CD4-positive, alpha-beta T cell treated with Interleukin-12 subunit alpha and Interleukin-12 subunit beta, for 1 hour (primary cell): ENCODE results near the gene PTK7.
"Not testable (repeated sequence)": the region's sequence is repeated elsewhere in the genome, so short reads cannot be mapped to it uniquely, and the experiment has no call there.

Experiments
- DNase-seq: peaks from one replicate; pipeline ENCODE4 v3.0.0-alpha.2; 2020

The PTK7 gene

DNA sequence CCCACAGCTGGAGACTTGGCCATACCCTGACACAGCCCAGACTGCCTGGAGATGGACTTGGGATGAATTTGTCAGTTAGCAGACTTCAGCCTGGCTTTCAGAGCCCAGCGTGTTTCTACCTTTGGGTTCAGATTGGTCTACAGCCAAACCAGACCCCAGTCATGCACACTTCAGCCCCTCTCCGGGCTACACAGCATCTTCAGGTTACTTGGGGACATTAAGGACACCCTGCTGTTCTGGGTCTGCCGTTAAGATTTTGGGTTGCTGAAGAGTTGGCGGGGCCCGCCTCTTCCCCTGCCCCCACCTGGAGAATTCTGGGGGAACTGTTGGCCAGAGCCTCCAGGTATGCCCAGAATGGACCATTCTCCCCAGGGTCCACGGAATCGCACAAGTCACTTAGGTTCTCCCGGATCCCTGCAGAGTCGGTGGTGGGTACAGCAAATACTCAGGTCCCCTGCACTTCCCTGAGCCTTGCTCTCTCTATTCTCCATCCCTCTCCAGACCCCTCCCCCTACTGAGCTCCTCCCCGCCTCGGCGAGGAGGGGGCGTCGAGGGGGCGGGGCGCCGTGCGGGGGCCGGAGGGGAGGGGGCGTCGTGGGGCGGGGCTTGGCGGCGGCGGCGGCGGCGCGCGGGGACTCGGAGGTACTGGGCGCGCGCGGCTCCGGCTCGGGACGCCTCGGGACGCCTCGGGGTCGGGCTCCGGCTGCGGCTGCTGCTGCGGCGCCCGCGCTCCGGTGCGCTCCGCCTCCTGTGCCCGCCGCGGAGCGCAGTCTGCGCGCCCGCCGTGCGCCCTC lies at the start of gene PTK7:
TSS of gene PTK7 (plus strand) at position 645 of the 794 bp plus-strand sequence. CDS start 175 bp downstream, outside the sequence.
- peak; percentile 15 for DNase-seq

DNA sequence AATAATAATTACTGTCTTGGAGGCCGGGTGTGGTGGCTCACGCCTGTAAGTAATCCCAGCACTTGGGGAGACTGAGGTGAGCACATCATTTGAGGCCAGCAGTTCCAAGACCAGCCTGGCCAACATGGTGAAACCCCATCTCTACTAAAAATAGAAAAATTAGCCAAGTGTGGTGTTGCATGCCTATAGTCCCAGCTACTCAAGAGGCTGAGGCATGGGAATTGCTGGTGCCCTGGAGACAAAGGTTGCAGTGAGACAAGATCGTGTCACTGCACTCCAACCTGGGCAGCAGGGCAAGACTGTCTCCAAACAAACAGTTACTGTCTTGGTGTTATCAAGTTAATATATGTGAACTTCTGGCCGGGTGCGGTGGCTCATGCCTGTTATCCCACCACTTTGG lies 49.7 kb upstream of the PTK7 start:
- DNase-seq: no peak

DNA sequence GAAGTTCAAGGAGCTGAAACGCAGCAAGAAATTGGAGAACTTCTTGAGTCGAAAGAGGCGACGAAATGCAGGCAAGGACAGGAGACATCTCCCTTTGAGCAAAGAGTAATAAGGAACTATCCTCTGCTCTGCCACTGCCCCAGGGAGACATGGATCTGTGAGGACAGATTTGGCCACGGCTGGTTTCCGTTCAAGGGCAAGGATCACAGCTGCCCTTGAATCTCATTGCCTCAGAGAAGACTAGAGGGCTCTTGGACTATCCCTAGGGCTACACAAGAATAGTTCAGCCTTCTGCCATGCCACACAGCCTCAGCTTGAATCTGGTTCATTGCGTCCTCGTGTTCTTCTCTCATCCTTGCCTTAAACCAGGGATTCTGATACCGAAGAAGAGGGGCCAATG lies 47.0 kb upstream of the PTK7 start:
- DNase-seq: no peak

DNA sequence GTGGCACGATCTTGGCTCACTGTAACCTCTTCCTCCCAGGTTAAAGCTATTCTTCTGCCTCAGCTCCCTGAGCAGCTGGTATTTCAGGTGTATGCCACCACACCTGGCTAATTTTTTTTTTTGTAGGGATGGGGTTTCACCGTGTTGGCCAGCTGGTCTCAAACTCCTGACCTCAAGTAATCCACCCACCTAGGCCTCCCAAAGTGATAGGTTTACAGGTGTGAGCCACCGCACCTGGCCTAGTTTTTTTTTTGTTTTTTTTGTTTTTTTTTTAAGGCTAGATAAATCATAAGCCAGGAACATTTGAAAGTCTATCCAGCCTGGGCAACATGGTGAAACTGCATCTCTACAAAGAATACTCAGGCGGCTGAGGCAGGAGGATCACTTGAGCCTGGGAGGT lies 43.8 kb upstream of the PTK7 start:
- no peak for DNase-seq

DNA sequence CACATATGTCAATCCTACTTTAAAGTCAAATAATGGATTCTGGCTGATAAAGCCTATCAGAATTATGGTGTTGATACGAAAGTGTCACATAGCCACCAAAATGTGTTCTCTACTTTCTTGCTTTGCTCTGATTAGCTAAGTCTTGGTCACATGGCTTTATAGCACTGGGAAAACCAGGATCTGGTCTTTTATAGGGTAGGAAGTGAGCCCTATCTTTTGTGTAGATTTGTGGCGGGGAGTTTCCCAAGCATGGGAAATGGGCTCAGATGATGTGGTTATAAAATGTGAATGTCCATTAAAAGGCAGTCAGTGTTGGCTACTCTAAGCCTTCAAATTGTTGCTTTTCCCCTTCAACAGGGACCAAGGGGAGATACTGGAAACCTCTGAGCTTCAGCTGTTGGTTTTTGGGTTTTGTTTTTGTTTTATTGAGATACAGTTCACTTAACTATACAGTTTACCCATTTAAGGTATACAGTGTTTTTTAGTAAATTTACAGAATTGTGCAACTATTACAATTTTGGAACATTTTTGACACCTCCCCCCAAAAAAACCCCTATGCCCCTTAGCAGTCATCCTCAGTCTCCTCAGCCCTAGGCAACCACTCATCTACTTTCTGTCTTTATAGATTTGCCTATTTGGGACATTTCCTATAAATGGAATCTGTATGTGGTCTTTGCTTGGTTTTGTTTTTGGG lies 42.5 kb upstream of the PTK7 start:
- DNase-seq: no peak

DNA sequence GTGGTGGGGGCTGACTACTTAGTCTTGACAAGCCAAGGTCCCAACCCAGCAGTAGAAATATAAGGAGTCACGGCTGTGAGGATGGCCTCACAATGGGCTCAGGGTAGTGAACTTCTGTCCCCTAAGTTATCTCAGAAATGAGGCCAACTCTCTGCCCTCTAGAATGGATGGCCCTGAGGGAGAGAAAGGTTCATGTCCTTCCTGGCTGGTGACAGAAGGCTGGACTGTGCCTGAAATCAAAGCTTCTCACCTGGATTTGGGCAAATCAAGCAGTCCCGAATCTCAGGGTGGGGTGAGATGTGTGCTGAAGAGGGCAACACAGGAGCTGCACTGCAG lies 42.0 kb upstream of the PTK7 start:
- no peak for DNase-seq

DNA sequence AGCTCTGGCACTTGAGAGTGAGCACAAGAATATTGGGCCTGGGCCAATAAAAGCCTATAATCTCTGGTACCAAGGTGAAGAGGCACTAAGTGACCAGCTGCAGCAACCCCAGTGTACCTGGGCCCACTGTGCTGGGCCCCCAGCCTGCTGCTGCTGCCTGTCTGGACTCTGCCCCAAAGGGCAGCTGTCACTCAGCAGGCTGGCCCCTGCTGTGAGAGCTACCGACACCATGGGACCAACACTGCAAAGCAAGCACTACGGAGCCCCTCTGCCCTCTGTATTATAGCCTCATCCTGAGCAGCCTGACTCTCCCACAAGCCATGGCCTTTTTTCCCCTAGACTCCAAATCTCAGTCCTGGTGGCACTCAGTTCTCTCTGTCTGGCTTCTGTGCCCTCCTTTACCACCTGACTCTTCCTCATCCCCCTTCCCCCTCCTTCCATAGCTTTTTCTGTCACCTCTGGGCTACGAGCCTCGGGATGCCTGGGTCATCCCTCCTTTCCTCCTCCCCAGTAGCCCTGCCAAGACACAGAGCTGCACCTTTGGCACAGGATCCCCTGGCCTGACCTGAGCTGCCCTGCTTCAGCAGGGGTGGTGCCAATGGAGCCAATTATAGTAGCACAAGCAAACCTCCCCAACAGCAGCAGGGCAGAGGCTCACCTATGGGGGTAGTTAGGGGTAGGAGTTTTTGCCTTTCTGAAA lies 40.5 kb upstream of the PTK7 start:
- no peak for DNase-seq

DNA sequence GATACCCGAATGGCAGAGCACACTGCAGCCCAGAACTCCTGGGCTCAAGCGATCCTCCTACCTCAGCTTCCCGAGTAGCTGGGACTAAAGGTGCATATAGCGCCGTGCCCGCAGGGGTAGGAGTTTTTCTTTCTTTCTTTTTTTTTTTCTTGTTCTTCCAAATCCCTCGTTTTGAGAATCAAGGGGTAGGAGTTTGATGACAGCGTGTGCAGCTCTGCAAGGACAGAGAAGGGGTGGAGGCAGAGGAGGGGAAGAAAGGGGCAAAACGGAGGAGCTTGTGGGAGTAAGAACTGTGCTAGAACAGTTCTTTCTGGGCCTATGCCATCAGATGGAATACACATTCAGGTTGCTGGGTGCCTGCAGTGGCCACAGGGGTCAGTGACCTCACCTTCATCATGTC lies 39.4 kb upstream of the PTK7 start:
- no peak for DNase-seq

DNA sequence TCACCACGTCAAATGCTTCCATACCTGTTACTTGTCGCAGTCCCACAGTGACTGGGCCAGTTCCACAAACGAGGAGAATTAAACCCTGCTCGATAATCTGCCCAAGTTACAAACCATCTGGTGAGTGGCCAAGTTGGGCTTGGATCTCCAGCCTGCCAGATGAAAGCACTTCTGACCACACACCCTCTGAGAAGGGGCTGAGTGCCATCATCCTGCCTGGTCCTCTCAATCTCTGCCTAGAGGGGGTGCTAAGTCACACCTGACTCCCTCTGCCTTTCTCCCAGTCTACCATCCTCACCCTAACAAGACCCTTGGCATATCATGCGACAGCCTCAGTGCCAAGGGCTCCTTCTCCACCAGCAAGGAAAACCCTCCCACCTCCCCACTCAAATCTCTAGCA lies 38.9 kb upstream of the PTK7 start:
- no peak for DNase-seq

DNA sequence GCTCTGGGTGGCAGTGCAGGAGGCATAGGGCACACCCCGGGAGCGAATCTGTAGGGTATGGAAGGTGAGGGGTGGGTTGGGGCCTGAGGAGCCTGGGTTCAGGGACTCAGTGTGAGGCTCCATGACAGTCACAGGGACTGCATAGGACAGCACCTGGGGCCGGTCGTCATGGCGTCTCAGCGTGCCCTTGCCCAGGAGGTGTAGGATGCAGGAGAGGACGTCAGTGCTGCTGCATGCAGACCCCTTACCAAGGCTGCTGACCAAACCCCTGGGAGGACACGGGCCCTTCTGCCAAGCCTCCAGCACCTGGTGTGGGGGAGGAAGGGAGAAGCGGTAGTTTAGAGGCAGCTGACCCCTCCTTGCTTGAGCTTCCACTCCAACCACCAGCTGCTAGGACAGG lies 38.4 kb upstream of the PTK7 start:
- no peak for DNase-seq

DNA sequence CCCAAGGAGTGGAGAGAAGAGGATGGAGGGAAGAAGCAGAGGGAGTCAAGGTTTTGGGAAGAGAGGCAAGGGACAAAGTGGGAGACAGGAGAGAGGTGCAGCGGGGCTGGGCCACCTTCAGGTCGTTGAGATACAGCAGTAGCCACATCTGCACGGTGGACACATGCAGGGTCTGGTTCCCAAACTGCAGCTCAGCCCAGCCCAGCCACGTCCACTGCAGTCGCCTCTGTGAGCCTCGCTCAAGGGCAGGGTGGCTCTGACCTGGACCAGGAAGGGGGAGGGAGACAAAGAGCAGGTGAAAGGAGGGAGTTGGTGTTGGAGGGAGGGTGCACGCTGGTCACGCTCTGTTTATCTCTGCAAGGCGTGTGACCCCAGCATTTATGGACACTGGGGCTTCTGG lies 37.4 kb upstream of the PTK7 start:
- DNase-seq: no peak

DNA sequence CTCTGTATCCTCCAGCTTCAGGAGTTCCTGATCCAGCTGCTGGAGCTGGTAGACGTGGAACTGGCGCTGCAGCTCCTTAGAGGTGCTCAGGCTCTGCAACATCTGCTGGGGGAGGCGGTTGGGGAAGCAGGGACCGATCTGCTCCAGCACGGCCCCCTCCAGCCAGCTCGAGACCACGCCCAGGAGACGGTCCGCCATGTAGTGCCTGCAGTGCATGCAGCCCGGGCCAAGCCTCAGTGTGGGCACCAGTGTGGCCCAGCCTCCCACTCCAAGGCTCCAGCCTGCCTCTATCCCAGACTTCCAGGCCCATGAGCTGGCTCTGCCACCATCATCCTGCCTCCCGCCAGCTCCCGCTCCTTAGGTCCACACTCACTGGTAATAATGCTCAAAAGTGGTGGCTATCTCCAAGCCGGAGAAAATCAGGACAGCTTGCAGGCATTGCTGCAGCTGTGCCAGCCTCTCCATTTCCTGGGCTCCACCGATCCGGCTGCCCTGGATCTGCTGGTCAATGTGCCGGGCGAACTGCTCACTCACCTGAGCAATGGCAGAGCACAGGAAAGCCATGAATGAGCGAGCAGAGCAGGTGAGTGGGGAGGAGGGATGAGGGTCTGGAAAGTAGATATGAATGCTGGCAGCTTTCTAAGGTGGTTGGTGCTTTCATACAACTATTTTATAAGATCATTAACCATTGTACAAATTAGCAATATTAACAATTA lies 35.4 kb upstream of the PTK7 start:
- DNase-seq: no peak

DNA sequence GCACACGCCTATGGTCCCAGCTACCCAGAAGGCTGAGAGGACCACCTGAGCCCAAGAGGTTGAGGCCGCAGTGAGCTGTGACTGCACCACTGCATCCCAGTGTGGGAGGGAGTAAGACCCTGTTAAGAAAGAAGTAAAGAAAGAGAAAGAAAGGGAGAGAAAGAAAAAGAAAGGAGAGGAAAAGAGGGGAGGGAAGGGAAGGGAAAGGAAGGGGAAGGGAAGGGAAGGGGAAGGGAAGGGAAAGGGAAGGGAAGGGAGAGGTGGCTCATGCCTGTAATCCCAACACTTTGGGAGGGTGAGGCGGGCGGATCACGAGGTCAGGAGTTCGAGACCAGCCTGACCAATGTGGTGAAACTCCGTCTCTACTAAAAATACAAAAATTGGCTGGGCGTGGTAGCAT lies 34.6 kb upstream of the PTK7 start:
- DNase-seq: not testable (repeated sequence)

DNA sequence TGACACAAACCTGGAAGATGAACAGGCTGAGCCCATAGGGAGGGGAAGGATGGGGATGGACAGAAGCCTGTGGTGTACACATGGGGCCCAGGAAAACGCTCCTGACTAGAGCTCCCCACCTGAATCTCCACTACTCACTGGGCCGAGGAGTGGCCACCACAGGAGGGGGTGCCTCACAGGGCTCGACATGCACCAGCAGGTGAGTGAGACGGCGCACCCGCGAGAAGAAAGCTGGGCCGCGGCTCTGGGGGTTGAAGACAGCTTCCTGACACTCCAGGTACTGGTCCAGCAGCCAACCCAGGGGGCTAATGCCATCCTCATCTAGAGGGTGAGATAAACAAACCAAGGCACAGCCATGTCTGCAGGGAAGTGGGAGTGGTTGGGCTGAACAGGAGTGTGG lies 32.8 kb upstream of the PTK7 start:
- DNase-seq: no peak

DNA sequence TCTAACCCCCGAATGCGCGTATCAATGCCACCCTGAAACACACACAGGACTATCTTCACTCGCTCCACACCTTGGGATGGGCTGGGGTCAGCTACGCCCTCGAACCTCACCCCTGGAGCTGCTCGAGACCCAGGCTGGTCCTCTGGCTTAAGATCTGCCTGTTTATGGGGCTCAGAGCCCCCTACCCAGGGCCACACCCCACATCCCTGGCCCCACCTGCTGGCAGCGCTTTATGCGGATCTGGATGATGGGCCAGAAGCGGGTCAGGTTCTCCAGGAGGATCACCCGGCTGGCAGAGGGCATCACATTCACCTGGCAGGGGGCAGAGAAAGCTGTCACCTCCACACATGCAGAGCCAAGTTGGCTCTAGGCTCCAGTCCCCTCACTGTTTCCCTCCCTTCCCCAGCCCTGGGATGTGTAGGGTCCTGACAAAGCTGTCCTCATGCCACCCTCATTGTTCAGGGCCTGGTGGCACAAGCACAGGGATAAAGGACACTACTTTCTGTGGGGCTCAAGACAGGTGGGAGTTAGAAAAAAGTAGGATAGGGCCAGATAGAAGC lies 30.7 kb upstream of the PTK7 start:
- no peak for DNase-seq

DNA sequence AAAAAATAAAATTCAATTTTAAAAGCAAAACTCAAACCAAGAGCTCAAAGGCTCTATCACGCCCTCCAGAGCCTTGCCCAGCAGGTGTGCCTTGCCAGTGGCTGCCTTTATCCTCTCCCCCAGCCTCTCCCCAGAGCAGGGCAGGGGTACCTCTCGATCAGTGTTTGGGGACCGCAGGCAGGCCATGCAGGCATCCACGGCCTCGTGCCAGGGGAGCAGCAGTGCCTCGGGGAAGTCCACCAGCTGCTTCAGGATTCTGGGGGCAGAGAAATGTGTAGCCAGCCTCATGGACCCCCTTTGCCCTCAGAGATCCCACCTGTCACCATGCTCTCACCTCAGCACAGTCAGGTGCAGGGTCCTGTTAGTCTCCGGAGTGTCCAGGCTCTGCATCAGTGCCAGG lies 28.1 kb upstream of the PTK7 start:
- DNase-seq: no peak

DNA sequence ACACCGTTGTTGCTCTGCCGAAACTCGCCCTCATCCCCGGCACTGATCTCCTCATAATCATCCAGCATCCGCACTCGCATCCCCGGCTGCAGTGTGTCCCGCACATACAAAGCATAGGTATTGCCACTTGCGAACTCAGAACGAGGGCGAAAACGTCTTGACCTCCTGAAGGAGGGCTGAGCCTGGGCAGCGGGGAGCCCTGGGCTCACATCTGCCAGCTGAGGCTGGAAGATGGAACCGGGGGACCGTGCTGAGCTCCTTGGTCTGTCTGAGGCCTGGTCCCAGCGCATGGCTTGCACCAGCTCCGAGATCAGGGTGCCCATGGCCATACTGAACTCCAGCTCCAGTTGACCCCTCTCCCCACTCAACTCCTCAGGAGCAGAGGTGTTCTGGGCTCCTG lies 25.1 kb upstream of the PTK7 start:
- no peak for DNase-seq

DNA sequence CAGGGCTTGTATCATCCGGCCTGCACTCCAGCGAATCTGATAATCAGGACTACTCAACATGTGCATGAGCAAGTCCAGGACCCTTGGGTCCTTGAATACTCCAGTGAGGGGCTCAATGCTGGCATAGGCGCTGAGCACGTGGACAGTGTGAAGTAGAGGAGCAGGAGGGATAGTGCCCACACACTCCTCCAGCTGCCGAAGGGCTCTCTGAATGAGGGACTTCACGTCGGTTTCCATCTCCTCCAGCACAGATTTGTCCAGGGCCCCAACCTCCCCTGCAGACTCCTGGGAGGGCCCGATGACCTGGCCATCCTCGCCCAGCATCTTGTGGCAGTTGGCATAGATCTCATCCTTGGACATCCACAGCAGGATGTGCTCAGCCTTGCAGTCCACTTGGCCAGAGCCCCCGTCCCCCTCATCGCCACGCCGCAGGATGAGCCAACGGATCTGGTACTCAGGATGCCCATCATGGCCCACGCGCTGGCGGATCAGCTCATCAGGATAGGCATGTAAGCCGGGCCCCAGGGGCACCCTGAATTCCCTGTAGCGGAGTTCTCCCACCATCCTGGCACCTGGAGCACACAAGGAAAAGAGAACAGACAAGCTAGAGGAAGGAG lies 23.8 kb upstream of the PTK7 start:
- no peak for DNase-seq

DNA sequence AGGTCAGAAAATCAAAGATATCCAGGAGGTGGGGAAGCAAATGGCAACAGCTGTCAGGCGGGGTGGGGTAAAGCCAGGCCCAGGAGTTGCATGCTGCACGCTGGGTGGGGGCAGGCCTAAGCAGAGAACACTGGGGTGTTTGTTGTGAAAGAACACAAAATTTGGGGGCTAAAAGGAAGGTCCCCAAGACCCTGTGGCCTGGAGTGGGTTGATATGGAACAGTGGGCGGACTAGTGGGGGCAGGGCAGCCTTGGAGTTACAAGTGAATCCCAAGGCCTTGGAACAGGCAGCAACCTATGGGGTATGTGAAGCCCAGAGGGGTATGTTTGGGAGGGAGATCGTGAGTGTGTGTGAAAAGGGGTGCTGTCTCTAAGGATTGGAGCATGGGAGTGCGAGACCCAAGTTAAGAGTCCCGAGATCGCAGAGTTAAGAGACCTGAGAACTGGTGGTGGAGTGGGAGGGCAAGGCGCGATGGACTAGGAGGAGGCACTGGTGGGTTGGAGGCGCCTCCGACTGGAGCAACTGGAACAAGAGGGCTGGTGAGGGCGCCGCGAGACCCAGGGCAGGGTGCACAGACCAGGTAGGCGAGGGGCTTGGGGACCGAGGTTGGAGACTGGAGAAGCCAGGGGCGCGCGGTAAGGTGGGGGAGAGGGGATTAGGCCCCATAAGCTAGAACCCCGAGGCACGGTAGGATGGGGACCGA lies 23.1 kb upstream of the PTK7 start:
- DNase-seq: no peak

DNA sequence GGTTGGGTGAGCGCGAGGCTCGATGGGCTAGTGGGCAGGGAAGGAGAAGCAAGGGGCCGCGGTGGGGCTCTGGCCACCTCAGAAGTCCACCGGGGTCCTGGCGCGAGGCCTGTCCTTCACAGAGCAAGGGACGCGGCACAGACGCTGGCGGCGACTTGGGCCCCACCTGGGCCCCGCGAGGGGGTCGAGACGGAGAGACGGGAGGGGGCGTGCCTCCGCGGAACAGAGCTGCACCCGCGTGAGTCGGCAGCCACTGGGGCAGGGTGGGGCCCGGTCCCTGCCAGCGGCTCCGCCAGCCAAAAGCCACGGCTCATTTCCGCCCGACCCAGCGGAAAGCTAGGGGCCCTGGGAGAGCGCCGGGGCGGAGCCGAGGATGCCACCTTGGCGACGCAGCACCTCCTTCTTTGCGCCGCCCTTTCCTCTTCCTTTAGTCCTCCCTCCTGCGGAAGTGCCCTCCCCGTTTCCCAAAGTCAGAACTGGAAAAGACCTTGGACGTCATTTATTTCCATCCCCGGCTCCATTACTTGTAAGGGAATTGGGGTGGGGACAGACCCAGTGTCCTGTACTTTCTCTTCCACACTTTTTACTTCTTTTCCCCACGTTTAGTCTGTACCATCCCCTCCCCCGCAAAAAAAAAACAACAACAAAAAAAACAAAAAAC lies 22.4 kb upstream of the PTK7 start, which contains the start of gene CUL7:
TSS of gene CUL7 (minus strand) at position 307 of the 661 bp plus-strand sequence. CDS start 1,063 bp downstream, outside the sequence.
- peak; percentile 92 for DNase-seq

DNA sequence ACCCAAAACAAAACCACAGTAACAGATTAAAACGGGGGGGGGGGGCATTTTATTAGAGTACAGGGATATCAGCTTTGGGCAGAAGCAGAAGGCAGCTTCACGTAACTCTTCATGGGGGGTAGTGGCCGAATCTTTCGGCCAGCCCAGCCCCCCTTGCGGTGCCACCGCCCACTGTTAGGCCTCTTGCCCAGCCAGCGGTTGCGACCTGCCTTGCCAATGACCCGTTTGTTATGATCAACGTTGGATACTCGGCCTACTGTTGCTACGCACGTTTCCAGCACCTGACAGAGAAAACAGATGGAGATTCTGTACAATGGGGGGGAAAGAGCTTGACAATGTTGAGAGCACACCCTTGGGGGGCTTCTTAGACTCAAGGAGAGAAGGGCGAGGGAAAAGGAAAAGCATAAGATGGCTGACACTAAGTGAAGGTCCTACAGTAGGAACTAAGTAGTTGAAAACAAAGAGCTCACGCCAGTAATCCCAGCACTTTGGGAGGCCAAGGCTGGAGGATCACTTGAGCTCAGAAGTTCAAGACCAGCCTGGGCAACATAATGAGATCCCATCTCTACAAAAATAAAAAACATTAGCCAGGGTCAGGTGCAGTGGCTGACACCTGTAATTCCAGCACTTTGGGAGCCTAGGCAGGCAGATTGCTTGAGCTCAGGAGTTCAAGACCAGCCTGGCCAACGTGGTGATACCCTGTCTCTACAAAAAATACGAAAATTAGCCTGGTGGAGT lies 21.7 kb upstream of the PTK7 start:
- DNase-seq: no peak
